GM18868 (cell line): ENCODE data around the gene VPS37B.

Source experiments
- ATAC-seq: cut with Tn5 transposase; IDR thresholded peaks from one replicate; pipeline ENCODE4 v1.9.1; 2021; ENCODE audit warnings: mild to moderate bottlenecking, moderate library complexity; ENCODE audit not compliant: unreplicated experiment

Gene VPS37B

DNA sequence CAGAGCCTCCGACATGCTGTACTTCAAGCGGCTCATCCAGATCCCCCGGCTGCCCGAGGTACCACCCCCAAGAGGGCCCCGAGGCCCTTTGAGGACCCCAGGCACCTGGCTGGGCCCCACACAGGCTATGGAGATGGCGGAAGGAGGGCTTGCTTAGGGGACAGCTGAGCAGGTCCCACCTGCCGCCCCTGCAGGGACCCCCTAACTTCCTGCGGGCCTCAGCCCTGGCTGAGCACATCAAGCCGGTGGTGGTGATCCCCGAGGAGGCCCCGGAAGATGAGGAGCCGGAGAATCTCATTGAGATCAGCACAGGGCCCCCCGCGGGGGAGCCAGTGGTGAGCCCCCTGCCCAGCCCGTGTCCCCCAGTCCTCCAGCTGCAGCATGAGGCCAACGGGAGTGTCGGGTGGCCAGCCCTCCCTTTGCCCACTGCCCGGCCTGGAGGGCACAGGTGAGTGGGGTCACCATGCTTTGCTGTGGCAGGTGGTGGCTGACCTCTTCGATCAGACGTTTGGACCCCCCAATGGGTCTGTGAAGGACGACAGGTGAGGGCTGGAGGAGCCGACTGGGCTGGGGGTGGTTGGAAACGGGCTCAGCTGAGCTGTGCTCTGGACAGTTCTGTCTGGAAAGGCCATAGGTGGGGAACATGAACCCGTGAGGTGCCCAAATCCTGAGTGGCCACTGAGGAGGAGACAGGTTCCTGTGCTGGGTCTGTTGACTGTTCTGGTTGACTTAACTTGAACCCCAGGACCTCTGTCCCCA is 40.7 kb downstream of the VPS37B start:
- ATAC-seq: no peak

DNA sequence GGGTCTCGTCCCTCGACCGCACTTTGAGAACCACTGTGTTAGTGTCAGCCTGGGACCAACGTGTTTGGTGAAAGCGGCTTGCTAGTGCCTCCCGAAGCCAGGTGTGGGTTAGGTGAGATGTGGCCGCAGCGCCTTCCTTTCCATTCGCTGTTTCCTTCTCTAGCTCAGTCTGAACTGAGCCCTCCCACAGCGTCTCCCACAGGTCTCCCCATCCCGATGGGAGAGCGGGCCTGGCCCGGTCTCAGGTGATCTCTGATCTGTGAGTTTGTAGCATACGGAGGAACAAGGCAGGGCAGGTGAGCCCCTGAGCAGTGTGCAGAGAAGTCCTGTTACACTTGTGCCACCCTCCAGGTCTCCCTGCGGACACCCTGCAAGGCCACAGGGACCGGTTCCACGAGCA is 41.4 kb downstream of the VPS37B start:
- no peak for ATAC-seq

DNA sequence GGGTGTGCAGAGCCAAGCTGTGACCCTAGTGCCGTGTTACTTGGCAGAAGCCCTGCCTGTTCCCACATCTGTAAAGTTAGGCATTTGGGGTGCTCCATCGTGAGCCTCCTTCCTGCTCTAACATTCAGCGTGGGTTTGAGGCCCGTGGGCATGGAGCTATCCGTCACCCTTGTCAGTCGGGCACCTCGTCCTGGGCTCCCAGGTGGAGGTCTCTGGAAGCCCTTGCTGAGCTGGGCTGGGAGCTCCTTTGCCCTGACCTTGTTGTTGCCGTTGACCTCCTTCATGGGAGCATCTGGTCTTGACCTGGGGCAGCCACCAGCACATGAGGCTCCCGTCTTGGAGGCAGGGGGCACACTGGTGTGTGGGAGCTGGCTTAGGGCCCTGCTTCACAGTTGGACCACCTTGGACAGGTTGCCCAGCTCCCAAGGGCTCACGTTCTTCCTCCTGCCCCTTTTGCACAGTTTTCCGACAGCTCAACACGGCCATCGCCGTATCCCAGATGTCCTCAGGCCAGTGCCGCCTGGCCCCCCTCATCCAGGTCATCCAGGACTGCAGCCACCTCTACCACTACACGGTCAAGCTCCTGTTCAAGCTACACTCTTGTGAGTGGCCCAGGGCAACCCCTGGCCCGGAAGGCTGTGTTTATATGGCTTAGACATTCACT is 42.2 kb downstream of the VPS37B start:
- no peak for ATAC-seq

DNA sequence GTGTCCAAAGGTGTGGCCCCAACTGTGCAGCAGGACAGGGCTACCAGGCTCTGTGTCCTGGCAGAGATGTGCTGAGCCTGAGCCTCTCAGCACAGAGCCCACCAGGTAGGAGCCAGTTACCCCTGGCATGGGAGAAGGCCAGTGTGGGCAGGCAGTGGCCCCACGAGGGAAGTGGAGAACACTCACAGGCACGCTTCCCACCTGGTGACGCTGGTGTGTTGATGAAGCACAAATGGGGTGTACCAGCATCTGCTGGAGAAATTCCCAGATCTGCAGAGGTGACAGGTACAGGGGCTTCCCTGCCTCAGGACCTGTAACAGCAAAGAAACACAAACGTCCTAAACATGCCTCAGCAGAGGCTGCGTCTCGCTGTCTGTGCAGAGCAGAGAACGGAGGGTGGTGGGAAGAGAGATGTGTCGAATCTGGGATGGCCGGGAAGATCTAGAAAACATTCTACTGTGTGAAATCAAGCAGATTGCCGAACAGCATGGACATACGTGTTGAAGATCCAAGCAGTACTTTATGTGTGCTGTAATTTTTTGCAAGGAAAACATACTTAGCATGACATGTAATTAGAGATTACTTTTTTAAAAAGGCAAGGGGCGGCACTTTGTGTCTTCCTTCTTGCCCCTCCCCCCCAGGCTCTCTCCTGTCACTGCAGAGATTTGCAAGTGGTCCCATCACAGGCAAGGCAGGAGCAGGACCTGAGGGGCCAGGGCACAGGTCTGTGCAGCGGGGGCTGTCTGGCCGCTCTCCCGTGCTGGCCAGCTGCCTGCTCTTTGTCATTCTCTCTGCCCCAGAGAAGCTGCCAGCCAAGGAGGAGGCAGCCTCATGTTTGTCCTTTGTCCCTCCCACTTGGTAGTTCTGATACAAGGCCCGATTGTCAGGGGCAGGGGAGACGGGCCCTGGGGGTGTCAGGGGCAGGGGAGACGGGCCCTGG is 43.3 kb downstream of the VPS37B start:
- no peak for ATAC-seq

DNA sequence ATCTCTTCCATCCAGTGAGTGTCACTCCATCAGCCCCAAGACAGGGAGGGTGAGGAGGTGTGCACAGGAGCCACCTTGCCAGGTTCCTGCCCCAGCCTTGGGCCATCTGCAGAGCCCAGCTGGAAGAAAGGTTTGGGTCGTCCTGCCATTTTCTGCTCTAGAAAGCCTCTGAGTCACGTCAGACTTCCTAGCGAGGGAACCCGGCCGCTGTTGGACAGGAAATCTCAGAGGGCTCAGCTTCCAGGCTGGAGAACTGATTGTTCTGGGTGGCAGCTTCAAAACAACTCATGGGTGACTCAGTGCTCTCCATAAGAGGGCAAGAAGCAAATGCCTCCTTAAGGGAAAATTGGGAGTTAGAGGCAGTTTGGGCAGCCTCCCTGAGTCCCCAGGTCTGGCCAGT is 44.1 kb downstream of the VPS37B start:
- ATAC-seq: no peak

DNA sequence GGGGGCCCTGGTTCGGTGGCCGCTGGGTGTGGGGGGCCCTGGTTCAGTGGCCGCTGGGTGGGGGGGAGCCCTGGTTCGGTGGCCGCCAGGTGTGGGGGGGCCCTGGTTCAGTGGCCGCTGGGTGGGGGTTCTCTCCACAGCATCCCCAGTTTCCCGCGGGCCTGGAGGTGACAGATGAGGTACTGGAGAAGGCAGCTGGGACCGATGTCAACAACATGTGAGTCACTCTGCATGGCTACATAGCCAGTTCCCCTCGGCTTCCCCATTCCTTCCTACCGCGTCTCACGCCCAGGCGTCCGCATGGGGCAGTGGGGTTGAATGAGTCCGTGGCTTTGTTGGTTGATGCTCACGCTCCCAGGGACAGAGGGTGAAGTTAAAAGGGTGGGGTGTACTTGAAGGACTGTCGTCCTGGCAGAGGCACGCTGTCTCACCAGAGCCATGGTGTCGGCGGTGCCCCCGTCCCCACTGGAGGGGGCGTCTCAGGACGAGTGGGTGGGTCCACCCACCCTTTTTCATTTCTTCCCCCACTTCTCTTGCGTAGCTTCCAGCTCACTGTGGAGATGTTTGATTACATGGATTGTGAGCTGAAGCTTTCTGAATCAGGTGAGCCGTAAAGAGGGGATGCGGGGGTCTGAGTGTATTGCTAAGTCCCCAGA is 45.1 kb downstream of the VPS37B start:
- no peak for ATAC-seq

DNA sequence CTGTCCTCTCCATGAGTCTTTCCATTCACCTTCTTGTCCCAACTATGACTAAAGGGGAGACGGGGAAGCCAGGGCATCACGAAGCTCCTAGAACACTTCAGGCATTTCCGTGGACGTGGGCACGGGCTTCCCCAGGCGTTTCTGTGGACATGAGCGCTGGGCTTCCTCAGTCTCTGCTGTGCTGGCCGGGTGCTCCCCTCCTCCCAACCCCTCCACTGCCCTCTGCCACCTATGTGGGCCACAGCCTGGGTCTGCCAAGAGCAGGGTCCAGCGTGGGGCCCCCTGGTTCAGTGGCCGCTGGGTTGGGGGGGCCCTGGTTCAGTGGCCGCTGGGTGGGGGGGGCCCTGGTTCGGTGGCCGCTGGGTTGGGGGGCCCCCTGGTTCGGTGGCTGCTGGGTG is 45.9 kb downstream of the VPS37B start:
- no peak for ATAC-seq

DNA sequence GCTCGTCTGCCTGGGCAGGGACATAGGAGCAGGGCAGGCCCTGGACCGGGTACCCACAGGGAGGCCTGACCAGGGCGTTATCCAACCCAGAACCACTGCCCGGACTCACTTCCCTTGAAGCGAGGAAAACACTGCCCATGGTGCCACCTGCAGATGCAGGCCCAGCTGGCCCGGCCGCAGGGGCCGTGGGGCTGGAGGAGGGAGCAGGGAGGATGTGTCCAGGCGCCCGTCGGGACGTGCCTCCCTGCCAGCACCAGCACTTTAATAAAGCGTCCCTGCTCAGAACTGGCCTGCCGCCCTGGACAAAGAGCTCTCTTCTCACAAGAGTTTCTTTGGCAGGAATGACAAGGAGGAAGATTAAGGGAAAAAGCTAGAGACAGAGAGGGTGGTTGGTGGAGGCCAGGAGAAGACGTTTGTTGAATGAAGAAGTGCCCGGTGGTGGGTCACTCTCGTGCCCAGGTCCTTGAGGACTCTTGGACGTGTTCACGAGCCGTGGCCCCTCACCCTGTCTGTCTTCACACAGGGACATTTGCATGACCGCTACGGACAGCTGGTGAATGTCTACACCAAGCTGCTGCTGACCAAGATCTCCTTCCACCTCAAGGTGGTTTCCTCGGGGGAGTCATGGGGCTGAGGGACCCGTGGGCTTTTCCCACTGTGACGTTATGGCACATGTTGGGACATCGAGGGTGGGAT is 46.4 kb downstream of the VPS37B start:
- ATAC-seq: no peak

DNA sequence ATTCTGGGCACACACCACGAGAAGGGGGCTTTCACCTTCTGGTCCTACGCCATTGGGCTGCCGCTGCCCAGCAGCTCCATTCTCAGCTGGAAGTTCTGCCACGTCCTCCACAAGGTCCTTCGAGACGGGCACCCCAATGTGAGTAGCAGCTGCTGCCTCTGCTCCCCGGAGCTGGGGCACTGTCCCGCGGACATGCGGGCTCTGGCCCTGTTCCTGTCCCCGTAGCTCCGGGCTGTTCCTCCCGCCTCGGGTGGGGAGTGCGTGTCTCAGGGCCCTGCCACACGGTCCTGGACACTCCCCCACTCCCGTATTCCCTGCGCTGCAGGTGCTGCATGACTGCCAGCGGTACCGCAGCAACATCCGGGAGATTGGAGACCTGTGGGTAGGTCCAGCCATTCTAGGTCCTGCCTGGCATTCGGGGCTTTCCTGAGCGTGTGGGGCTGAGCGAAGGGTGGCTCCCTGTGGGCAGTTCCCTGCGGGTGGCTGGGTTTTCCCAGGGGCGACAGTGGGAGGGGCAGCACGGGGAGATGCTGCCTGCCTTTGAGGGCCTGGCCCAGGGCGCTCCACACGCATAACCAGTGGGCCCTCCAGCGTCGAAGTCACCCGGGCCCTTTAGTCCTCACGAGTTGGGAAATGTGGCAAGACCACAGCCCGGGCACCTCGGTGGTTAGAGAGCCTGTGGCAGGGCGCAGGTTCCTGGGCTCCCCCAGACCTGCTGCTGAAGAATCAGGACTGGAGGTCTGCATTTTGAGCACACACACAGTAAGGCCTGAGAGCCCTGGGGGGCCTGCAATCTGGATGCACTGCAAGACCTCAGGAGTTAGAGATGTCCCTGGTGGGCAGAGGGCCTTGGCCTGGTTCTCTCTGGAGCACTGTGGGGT is 47.2 kb downstream of the VPS37B start:
- ATAC-seq: no peak

DNA sequence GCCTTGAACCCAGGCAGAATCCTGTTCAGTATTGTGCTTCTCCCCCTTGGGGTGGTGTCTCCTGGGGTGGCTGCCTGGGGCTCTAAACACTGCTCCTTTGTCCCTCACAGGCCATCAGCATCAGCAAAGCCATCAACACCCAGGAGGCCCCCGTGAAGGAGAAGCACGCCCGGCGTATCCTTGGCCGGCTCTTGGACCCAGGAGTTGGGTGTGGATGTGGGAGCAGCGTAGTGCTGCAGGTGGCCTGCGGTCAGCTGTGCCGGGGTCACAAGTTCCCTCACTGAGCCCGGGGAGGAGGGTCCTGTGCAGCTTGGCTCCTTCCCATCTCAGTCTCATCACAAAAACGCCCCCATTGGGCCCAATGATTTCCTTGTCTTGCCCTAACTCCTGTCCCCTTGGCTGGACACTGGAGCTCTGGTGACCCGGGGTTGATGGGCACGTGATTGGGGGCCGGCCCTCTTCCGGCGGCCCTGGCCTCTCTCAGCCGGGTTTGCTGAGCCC is 48.0 kb downstream of the VPS37B start:
- no peak for ATAC-seq

DNA sequence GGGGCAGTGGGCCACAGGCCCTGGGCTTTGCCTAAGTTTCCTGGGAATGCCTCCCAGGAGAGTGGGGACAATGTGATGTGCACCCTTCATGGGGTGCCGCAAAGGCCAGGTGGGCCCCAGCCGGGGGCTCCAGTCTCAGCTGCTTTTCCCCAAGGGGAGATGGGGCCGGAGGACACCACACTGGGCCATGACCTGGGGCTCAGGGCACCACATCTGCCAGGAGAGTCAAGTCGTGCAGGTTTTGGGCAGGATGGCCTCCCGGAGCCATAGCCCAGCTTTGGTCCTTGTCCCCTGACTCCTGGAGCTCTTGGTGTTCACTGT is 48.4 kb downstream of the VPS37B start:
- no peak for ATAC-seq

DNA sequence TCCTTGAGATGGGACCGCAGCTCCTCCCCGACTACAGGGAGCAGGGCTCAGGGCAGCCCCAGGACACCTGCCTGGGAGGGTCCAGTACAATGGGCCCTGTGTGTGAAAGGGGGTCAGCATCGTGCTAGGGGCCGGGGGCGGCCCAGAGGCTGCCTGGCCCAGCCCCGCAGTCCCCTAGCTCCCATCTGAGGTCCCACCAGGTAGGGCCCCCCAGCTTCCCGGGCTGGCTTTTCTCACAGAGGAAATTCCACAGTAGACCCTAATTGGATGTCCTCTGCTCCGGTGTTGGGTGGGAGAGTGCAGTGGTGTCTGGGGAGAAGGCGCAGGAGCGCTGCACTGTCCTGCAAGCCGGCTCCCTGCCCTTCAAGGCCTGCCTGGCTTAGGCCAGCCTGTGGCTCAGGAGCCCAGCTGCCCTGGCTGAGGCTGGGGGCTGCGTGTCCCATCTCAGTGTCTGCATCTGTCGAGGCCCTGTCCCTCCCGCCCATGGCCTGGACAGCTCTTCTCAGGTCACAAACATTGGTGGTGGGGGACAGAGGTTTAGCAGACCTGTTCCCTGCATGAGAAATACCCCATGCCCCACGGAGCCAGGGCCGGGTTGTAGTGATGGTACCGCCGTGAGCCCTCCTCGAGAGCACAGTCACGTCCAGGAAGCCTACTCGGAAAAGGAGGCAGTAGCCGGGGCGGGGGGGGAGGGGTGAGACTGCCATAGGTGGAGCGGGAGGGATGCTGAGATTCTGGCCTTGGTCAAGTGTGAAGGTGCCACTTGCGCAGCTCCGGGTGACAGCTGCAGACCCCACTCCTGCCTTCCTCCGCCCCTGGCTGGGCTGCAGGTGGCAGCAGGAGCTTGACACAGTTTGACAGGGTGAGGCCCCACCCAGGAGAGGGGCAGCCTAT is 49.1 kb downstream of the VPS37B start:
- no peak for ATAC-seq

DNA sequence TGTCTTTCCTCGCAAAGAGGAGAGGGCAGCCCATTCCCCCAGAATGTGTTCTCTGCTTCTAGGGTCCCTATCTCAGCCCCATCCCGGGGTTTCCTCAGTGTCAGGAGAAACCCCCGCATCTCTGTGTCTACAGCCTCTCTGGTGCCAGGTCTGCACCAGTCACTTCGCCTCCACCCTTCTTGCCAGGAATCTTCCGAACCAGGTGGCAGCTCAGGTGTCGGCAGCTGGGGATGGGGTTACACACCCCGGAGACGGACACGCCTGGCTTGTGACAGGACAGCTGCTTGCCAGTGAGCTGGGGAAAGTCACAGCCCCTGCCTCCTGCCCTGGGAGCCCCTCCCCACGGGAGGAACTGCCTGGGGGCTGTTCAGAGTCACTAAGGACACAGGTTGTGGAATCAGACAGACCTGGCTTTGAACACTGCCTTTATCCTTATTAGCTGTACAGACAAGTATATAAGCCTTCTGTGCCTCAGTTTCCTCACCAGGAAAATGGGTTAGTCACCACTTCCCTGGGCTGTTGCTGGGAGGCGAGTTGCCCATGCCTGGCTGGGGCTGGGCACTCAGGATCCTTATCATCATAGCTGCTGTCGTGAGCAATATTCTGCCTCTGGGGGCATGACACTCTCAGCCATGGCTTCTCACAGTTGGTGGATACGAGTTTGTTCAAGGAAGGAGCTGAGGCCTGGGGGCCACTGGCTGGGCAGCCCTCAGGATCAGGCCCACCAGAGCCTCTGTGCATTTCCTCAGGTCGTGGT is 49.9 kb downstream of the VPS37B start:
- ATAC-seq: no peak

DNA sequence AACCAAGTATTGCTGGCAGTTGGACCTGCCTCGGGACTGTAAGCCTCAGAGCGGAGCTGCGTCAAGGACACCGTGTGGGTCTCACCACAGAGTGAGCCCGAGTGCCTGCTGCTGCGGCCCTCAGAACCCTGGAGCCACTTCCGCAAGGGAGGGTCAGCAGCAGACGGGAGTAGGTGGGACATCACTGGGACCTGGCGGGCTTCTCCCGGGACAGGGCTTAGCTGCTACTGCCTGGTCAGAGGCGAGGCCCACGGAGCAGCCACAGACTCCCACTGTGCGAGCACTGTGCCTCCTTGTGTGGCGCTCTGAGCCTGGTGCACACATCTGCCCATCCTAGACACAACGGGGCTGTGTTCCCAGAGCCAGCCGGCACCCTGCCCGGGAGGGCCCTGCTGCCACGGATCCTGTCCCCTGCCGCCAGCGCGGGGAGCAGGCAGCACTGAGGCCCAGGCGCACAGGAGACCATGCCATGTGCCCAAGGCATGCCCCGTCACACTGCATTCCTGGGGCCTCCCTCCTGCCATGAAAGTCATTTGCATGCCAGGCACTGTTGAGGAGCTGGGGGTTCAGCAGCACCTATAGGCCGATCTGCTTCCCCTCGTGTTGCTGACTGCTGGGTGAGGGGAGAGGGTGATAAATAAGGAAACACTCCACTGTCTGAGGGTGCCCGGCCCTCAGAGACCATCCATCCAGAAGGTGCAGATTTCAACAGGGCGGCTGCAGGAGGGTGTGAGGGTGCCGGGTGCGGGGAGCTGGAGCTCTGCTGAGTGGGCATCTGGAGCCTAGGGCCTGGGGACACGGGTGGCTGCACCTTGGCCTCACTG is 50.7 kb downstream of the VPS37B start:
- no peak for ATAC-seq

DNA sequence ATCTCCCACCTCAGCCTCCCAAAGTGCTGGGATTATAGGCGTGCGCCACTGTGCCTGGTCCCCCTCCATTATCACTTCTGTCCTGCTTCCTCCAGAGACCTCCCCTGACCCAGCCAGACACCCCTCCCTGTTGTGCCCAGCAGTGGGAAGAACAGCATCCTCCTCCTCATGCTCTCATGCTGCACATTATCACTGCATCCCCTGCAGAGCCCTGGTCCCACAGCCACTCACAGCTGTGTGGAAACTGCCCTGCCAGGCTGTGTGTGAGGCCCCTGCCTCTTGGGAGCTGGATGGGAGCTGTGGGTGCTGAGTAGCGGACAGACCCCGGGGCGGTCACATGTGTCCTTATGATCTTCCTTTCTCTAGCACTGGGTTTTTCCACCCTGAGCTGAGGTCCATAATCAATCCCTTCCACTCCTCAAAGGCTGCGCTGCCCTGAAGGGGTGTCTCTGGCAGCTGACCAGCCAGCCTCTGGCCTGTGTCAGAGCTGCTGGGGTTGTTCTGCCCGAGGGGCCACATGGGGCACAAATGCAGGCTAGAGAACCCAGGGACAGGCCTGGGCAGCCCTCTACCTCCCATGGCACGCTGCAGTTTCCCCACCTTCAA is 51.5 kb downstream of the VPS37B start:
- no peak for ATAC-seq

DNA sequence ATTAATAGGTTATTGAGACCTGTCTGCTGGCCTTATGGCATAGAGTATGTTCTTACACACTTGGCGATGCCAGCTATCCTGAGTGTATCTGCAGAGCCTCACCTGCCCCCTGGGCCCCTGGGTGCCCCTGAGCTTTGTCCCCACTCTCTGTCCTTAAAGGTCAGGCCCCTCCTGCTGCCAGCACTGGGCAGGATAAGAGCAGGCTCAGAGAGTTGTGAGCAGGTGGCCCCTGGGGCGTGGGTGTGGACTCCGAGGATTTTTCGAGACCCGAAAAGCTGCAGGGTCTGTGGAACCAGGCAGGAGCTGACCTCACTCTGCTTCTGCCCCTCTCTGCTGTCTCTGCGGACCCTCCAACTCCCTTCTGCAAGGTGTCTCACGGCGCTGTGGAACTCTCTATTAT is 52.5 kb downstream of the VPS37B start:
- no peak for ATAC-seq
